ENCODE results near the gene FBLN1.
"Not testable (repeated sequence)": the region's sequence is repeated elsewhere in the genome, so short reads cannot be mapped to it uniquely, and the experiment has no call there.

Gene FBLN1

DNA sequence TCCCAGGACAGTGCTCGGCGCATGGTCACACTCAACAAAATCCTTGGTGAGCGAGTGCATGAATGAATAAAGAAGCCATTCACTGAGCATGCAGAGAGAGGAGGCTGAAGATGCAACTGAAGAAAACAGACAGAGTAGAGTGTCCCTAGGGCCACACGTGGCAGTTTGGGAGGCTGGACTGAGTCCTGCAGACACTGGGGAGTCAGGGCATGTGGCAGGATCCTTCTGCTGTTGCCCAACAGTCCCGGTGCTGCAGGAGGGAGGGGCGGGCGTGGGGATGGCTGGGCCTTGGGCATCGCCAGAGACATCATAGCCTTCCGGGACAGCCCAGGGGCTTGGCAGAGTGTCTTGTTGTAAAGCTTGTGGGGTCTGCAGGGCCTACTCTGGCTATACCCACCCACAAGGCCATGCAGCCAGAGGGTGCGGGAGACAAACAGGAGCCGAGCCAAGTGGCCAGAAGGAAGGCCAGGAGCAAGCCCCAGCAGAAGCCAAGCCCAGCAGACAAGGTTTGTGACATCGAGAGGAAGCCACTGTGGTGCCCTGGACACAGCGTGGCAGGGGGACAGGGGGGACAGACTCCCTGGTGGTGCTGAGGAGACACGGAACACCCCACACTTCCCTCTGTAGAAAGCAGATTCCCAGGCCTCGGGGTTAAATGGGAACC is 26.7 kb upstream of the FBLN1 start:
- DNase-seq (ENCODE audit: low read depth in 2 of 3, low spot score in 2 of 3) = no peak

DNA sequence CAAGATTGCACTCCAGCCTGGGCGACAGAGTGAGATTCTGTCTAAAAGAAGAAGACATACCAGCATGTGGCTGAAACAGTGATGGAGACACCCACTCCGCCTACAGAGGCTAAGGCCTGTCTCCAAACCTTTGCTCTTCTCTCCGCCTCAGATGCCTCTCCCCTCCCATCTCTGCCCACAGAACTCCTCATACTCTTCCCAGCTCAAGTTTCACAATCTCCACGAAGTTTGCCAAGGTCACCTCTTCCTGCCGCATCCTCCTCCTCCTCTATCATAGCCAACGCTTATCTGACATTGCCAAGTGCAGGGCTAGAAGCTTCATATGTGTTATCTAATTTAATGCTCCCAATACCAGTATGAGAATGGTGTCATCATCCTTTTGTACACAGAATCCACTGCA is 25.9 kb upstream of the FBLN1 start:
- no peak for DNase-seq (ENCODE audit: low read depth in 2 of 3, low spot score in 2 of 3)

DNA sequence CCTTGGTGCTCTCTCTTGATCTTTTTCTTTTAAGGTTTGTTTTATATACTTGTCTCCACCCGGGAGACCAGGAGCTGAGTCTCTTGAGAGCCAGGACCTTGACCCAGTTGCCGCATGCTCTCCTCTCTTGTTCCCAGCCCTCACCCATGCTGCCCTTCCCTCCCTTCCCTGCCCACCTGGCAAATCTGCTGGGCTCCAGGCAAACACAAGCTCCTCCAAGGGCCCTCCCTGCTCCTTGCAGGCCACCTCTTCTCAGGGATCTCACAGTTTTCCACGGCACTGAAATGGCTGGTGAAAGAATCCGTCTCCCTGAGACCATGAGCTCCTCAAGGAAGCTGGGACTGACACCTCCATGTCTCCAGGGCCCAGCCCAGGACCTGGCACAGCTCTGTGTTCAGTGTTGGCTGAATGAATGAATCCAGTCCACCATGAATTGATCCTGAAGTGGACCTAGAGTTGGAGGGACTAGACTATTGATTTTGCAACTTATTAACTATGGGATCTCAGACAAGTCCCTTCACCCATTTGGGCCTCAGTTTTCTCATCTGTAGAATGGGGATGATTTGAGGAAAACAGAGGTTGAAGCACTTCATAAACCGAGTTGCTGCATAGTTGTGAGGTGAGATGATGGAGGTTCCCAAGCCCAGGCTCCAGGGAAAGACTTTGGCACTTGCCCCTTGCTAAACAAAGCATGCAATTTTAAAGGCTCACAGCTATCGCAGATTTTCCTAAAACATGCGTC is 25.1 kb upstream of the FBLN1 start:
- no peak for DNase-seq (ENCODE audit: low read depth in 2 of 3, low spot score in 2 of 3)

- no peak for DNase-seq (ENCODE audit: low read depth in 2 of 3, low spot score in 2 of 3)
Observed at GRCh38 chr22:45478108-45478771, 24.4 kb upstream of the FBLN1 start.

DNA sequence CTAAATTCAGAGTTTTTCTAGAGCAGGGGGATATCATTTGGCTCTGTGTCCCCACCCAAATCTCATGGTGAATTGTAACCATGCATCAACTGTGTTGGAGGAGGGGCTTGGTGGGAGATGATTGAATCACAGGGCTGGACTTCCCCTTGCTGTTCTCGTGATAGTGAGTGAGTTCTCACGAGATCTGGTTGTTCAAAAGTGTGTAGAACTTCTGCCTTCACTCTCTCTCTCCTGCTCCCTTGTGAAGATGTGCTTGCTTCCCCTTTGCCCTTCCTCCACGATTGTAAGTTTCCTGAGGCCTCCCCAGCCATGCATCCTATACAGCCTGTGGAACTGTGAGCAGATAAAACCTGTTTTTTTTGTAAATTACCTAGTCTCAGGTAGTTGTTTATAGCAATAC is 22.0 kb upstream of the FBLN1 start:
- no peak for DNase-seq (ENCODE audit: low read depth in 2 of 3, low spot score in 2 of 3)

DNA sequence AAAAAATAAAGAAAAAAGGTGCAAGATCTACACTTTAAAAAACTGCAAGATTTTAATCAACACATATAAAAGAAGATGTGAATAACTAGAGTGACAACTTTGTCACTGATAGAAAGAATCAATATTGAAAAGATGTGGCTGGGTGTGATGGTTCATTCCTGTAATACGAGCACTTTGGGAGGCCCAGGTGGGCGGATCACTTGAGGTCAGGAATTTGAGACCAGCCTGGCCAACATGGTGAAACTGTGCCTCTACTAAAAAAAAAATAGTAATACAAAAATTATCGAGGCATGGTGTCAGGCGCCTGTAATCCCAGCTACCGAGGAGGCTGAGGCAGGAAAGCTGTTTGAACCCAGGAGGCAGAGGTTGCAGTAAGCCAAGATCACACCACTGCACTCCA is 21.0 kb upstream of the FBLN1 start:
- no peak for DNase-seq (ENCODE audit: low read depth in 2 of 3, low spot score in 2 of 3)

- DNase-seq (ENCODE audit: low read depth in 2 of 3, low spot score in 2 of 3) = no peak
Observed at GRCh38 chr22:45482169-45482568, 20.5 kb upstream of the FBLN1 start.

DNA sequence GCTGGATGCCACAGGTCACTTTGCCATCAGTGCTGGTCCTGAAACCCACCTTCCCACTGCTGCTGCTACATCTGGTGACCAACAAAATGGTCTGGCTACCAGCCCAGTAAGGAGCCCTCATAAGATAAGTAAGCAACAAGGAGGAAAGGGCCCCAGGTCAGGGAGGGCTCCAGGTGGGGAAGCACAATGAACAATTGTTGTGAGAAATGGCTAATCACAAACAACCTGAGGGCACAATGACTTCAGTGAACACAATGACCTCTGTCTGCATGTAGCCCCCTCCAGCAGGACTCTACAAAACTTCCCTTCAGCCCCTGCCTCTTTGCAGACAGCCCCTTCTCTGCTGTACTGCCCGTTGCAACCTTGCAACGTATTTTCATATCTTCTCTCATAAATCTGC is 19.4 kb upstream of the FBLN1 start:
- no peak for DNase-seq (ENCODE audit: low read depth in 2 of 3, low spot score in 2 of 3)

DNA sequence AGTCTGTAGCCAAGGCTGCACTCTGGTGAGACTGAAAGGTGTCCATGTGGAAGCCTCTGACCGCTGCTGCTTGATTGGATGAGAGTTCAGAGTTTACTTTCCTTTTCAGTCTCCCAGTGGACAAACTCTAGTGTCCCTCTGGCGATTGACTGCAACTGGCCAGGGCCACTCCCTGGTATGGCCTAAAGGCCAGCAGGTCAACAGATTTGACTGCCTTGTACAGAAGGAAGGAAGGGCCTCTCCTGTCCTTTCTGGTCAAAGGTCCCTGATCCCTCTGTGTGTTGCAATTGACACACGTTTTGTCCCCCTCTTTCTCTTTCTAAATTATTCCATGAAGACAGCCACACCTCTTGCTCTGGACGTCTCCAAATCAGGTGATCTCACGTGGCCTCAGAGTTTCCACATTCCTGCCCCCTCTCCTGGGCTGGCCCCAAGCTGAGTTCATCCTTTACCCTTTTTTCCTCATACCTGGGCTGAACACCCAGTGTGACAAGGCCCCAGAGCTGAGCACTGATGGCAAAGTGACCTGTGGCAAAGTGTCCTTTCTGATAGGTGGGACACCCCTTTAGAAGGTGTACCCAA is 18.7 kb upstream of the FBLN1 start:
- DNase-seq (ENCODE audit: low read depth in 2 of 3, low spot score in 2 of 3) = no peak

- no peak for DNase-seq (ENCODE audit: low read depth in 2 of 3, low spot score in 2 of 3)
Observed at GRCh38 chr22:45484742-45485141, 17.9 kb upstream of the FBLN1 start.

DNA sequence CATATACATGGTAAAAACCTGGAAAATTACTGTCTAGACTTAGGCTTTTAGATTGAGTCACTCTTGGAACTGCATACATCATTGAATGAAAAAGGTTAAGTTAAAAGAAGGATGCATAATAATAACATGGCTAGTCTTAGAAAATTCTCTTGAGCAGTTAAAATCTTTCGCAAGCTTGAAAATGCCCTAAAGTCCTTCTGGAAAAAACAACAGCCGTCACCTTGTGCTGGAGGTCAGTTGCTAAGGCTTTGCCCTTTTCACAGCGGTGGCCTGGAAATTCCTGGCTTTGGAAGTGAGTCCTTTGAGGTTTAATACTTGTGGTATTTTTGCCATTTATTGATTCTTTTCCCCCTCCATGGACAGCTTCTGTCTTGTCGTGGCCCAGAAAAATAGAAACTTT is 17.4 kb upstream of the FBLN1 start:
- DNase-seq (ENCODE audit: low read depth in 2 of 3, low spot score in 2 of 3) = no peak

DNA sequence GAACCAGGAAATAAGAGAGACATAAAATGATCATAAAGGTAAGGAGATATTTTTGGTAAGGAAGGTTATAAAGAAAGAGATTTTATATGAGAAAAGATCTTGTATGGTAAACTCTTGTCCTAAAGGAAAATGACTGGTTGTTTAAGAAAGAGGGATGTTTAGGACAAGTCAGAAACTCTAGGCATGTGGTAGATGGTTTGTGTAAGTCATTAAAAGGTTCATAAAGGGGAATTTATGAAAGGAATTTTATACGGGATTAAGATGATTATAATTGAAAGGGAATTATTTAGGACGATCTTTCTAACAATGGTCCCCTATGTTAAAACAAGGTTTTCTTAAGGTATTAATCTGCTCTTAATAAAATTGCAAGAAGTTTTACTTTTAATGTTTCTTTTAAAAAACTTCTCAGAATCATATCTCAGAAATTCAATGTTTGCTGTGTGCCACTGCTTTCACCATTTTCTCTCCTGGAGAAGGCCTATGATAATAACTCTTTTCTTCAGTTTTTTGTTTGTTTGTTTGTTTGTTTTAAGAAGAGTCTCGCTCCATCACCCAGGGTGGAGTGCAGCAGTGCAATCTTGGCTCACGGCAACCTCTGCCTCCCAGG is 13.8 kb upstream of the FBLN1 start:
- DNase-seq (ENCODE audit: low read depth in 2 of 3, low spot score in 2 of 3) = no peak

DNA sequence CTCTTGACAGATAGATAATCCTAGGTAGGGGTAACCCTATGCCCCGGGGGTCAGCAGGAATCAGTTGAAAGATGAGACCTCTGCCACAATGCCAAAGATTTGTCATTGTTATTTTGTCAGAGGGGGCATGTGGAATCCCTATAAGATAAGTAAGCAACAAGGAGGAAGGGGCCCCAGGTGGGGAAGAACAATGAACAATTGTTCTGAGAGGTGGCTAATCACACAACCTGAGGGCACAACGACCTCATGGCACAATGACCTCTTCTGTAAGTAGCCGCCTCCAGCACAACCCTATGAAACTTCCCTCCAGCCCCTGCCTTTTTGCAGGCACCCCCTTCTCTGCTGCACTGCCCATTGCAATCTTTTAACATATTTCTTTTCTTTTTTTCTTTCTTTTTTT is 11.8 kb upstream of the FBLN1 start:
- DNase-seq (ENCODE audit: low read depth in 2 of 3, low spot score in 2 of 3) = no peak

DNA sequence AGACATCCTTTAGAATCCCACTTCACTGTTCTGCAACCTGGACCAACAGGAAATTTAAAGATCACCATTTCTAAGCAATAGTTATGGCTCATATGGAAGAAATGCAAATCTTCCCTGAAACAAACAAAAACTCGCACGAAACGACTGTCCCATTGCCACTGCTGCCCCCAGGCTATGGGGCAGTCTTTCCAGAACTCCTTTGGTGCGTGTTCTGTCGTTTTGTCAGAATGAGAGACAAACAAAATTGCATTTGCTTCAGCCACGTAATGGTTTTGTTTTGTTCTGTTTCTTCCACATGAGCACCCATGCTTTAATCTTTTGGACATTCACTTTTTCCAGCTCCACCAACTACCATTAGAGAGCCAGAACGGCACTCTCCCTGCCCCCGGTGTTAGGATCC is 10.8 kb upstream of the FBLN1 start:
- no peak for DNase-seq (ENCODE audit: low read depth in 2 of 3, low spot score in 2 of 3)

DNA sequence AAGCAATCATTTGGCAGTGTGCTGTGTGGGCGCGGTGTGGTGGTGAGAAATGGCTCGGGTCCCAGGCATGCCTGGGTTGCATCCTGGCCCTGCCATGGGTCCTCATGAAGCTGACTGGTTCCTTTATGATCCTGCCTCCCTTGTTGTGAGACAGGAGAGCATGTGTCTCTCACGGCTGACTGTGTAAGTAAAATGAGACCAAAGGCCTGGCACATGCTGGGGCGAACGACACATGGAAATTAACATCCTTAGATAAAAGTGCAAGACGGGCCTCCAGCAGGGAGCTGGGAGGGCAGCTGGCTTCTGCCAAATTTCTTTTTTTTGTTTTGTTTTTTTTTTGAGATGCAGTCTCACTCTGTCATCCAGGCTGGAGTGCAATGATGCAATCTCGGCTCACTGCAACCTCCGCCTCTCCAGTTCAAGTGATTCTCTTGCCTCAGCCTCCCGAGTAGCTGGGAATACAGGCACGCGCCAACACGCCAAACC is 9.4 kb upstream of the FBLN1 start:
- no peak for DNase-seq (ENCODE audit: low read depth in 2 of 3, low spot score in 2 of 3)

- DNase-seq (ENCODE audit: low read depth in 2 of 3, low spot score in 2 of 3) = not testable (repeated sequence)
Observed at GRCh38 chr22:45494306-45494705, 8.4 kb upstream of the FBLN1 start.

DNA sequence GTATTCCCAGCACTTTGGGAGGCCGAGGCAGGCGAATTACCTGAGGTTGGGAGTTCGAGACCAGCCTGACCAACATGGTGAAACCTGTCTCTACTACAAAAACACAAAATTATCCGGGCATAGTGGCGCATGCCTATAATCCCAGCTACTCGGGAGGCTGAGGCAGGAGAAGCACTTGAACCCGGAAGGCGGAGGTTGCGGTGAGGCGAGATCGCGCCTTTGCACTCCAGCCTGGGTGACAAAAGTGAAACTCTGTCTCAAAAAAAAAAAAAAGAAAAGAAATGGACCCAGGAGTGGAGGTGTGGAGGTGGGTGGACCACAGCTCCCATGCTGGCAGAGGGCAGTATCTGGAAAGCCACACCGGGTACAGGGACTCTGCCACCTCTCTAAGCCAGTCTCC is 7.1 kb upstream of the FBLN1 start:
- not testable (repeated sequence) for DNase-seq (ENCODE audit: low read depth in 2 of 3, low spot score in 2 of 3)

GRCh38 chr22:45496451-45496941 is 6.2 kb upstream of the FBLN1 start:
- DNase-seq (ENCODE audit: low read depth in 2 of 3, low spot score in 2 of 3) = no peak

GRCh38 chr22:45497351-45498145 is 5.1 kb upstream of the FBLN1 start:
- no peak for DNase-seq (ENCODE audit: low read depth in 2 of 3, low spot score in 2 of 3)

DNA sequence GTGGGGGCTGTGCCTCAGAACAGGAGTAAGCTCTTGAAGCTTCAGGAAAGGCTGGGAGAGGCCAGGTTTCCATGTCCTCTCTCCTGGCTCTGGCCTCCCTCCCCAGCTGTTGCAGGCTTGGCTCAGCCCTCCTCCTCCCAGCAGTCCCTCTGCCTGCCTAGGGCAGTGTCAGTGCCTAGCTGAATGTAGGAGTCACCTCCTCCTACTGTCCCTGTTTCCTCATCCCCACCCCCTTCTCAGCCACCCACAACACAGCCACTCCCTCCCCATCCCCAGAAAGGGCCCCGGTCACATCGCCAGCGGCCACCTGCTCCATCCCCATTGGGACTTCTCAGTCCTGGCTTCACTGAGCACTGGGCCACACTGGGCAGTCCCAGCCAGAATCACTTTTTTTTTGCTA is 2.9 kb upstream of the FBLN1 start:
- no peak for DNase-seq (ENCODE audit: low read depth in 2 of 3, low spot score in 2 of 3)
